ENCODE data around the gene ADCY1.
"Not testable (repeated sequence)": the region's sequence is repeated elsewhere in the genome, so short reads cannot be mapped to it uniquely, and the experiment has no call there.

Gene ADCY1

DNA sequence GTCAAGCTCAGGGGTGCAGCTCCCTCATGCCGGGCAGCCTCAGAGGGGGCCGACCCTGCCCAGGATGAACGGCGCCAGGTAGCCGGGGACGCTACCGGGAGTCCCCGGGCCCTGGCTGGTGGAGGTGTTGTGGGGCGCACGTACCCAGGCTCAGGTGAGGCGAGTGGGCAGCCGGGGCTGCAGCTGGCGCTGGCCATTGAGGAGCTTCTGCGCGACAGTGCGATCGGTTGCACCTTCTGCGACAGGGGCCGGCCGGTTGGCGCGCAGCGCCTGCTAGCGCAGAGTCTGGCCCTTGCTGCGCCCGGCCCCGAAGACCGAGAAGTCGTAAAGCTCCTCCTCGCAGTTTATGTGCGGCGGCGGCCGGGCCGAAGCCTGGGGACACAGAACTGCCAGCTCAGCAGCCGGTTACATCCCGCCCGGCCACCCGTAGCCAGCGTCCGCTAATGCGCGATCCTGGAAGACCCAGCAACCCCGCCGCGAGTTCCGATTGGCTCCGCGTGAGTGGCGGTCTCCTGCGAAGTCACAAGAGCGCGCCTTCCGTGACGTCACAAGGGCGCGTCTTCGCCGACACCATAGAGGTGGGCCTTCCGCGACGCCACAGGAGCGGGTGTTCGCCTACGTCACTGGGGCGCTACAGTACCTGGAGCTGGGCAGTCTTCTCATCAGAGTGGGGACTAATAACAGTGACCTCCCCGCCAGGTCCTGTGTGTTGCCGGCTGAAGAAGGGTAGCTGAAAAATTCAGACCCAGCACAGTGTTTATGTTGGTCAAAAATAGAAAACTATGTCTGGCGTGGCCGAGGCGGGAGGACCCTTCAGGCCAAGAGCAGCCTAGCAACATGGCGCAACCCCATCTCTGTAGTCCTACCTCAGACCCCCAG is 194.6 kb downstream of the ADCY1 start:
- not testable (repeated sequence) for FAIRE-seq

GRCh38 chr7:45769626-45770025 is 195.5 kb downstream of the ADCY1 start:
- not testable (repeated sequence) for FAIRE-seq
